OCI-LY3 (cell line): ENCODE results near the gene CCDC127.

ENCODE experiments used
- H2AFZ ChIP-seq: fragments of 200-600, 300-600 bp; shearing (Covaris generic); 2 replicates; pipeline ENCODE4 v1.6.0; 2014; ENCODE audit warnings: antibody characterized with exemption, low read depth, low read length
- H3K27ac ChIP-seq: fragments of 200-600, 300-600 bp; sonication (generic); 2 replicates; pipeline ENCODE4 v1.5.1; 2014; ENCODE audit warnings: mild to moderate bottlenecking, low read length, moderate library complexity, mixed read lengths
- H3K27me3 ChIP-seq: fragments of 200-600, 300-600 bp; sonication (generic); 2 replicates; pipeline ENCODE4 v1.6.1; 2014; ENCODE audit warnings: low read depth, low read length, mixed read lengths
- H3K36me3 ChIP-seq: fragments of 200-600, 300-600 bp; sonication (generic); replicated peaks from 2 replicates; pipeline ENCODE3; 2014; ENCODE audit warnings: low read depth, low read length, mixed read lengths
- H3K4me1 ChIP-seq: fragments of 300-600, 200-600 bp; sonication (generic); 2 replicates; pipeline ENCODE4 v1.6.1; 2014; ENCODE audit warnings: low read length, mixed read lengths
- H3K4me2 ChIP-seq: fragments of 200-600, 300-600 bp; sonication (generic); 2 replicates; pipeline ENCODE4 v1.6.1; 2014; ENCODE audit warnings: low read length, mixed read lengths
- H3K4me3 ChIP-seq: fragments of 300-600, 200-600 bp; sonication (generic); 2 replicates; pipeline ENCODE4 v1.5.1; 2014; ENCODE audit warnings: antibody characterized with exemption, mild to moderate bottlenecking, low read length, moderate library complexity
- H3K79me2 ChIP-seq: fragments of 300-600, 200-600 bp; shearing (Covaris generic); 2 replicates; pipeline ENCODE4 v1.6.1; 2014; ENCODE audit warnings: mild to moderate bottlenecking, low read length, mixed read lengths
- H3K9ac ChIP-seq: fragments of 300-600, 200-600 bp; shearing (Covaris generic); 2 replicates; pipeline ENCODE4 v1.6.0; 2014; ENCODE audit warnings: mild to moderate bottlenecking, low read length, moderate library complexity
- H3K9me3 ChIP-seq: fragments of 200-600, 300-600 bp; shearing (Covaris generic); 2 replicates; pipeline ENCODE4 v1.6.1; 2014; ENCODE audit warnings: low read length, mixed read lengths; ENCODE audit not compliant: insufficient read depth
- H4K20me1 ChIP-seq: fragments of 200-600, 300-600 bp; sonication (generic); 2 replicates; pipeline ENCODE4 v1.6.1; 2016; ENCODE audit warnings: low read length, mixed read lengths; ENCODE audit not compliant: insufficient read depth
- EZH2phosphoT487 ChIP-seq: fragments of 200-600 bp; shearing (Covaris generic); IDR thresholded peaks from 2 replicates; pipeline ENCODE4 v1.6.1; 2018; ENCODE audit warnings: antibody characterized with exemption, mixed run types, low read depth
- TF ChIP-seq, protein P1 (sequence below): fragments of 200-600, 300-600 bp; sonication (generic); IDR thresholded peaks from 2 replicates; pipeline ENCODE4 v1.5.1; 2014; ENCODE audit warnings: antibody characterized with exemption, low read length, low read depth

Gene CCDC127

GRCh38 chr5:164244-164643 is 53.7 kb downstream of the CCDC127 start:
- Histone ChIP-seq H3K27ac (no peak overlapping the region), H3K4me1 (no peaks in the 10 kb centered on the region), H4K20me1 (no peaks in the 10 kb centered on the region), H3K79me2 (no peaks in the 10 kb centered on the region), H3K4me3 (no peak overlapping the region), H3K4me2 (no peak overlapping the region), H3K36me3 (no peaks in the 10 kb centered on the region), H3K27me3 (no peaks in the 10 kb centered on the region), H2AFZ (no peak overlapping the region), H3K9me3 (no peaks in the 10 kb centered on the region), H3K9ac (no peak overlapping the region)
- no peak for TF ChIP-seq EZH2phosphoT487
- TF ChIP-seq, protein P1, sequence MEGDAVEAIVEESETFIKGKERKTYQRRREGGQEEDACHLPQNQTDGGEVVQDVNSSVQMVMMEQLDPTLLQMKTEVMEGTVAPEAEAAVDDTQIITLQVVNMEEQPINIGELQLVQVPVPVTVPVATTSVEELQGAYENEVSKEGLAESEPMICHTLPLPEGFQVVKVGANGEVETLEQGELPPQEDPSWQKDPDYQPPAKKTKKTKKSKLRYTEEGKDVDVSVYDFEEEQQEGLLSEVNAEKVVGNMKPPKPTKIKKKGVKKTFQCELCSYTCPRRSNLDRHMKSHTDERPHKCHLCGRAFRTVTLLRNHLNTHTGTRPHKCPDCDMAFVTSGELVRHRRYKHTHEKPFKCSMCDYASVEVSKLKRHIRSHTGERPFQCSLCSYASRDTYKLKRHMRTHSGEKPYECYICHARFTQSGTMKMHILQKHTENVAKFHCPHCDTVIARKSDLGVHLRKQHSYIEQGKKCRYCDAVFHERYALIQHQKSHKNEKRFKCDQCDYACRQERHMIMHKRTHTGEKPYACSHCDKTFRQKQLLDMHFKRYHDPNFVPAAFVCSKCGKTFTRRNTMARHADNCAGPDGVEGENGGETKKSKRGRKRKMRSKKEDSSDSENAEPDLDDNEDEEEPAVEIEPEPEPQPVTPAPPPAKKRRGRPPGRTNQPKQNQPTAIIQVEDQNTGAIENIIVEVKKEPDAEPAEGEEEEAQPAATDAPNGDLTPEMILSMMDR = no peak

- Histone ChIP-seq H3K27ac (no peak overlapping the region), H3K4me3 (no peak overlapping the region), H3K36me3 (no peaks in the 10 kb centered on the region), H3K79me2 (no peaks in the 10 kb centered on the region), H3K9ac (no peak overlapping the region), H3K27me3 (no peaks in the 10 kb centered on the region), H3K4me2 (no peak overlapping the region), H2AFZ (no peak overlapping the region), H4K20me1 (no peaks in the 10 kb centered on the region), H3K4me1 (no peaks in the 10 kb centered on the region), H3K9me3 (no peaks in the 10 kb centered on the region)
- TF ChIP-seq, protein P1 = no peak
- no peak for TF ChIP-seq EZH2phosphoT487
These were observed 54.1 kb downstream of the CCDC127 start for GRCh38 chr5:163841-164240.

DNA sequence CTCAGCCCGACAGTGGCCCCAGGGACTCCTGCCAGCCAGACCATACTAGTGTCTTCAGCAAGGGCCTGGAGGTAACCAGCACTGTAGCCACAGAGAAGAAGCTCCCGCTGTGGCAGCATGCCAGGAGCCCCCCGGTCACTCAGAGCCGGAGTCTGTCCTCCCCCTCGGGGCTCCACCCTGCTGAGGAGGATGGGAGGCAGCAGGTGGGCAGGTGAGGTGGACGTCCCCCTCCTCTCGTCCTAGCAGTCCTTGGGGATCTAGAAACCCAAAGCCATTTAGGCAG is 54.7 kb downstream of the CCDC127 start:
- H3K4me1 ChIP-seq = no peaks in the 10 kb centered on the region
- H3K27me3 ChIP-seq = no peaks in the 10 kb centered on the region
- no peaks in the 10 kb centered on the region for H3K36me3 ChIP-seq
- no peak overlapping the region for H3K27ac ChIP-seq
- H3K9me3 ChIP-seq = no peaks in the 10 kb centered on the region
- H3K4me2 ChIP-seq = no peak overlapping the region
- H3K9ac ChIP-seq = no peak overlapping the region
- H3K79me2 ChIP-seq = no peaks in the 10 kb centered on the region
- TF ChIP-seq, protein P1 = no peak
- no peak for TF ChIP-seq EZH2phosphoT487
- H2AFZ ChIP-seq = no peak overlapping the region
- H4K20me1 ChIP-seq = no peaks in the 10 kb centered on the region
- H3K4me3 ChIP-seq = no peak overlapping the region

- H3K9me3 ChIP-seq = no peaks in the 10 kb centered on the region
- H3K4me2 ChIP-seq = no peak overlapping the region
- H3K27me3 ChIP-seq = no peaks in the 10 kb centered on the region
- no peaks in the 10 kb centered on the region for H3K36me3 ChIP-seq
- no peak overlapping the region for H3K4me3 ChIP-seq
- H3K9ac ChIP-seq = no peak overlapping the region
- no peak overlapping the region for H3K27ac ChIP-seq
- TF ChIP-seq, protein P1 = no peak
- no peak for TF ChIP-seq EZH2phosphoT487
- H4K20me1 ChIP-seq = no peaks in the 10 kb centered on the region
- H2AFZ ChIP-seq = no peak overlapping the region
- no peaks in the 10 kb centered on the region for H3K79me2 ChIP-seq
- H3K4me1 ChIP-seq = no peaks in the 10 kb centered on the region
These were observed 55.2 kb downstream of the CCDC127 start for GRCh38 chr5:162565-163337.
